Ishikawa (cell line): ENCODE results near the gene PMAIP1.

Source experiments
- FOXM1 ChIP-seq: IDR thresholded peaks from 2 replicates; pipeline ENCODE4 v1.6.1; 2012; ENCODE audit warnings: low read depth, borderline replicate concordance
- TF ChIP-seq, protein P1 (sequence below): IDR thresholded peaks from 2 replicates; pipeline ENCODE4 v1.6.1; 2012
- TF ChIP-seq, protein P2 (sequence below): IDR thresholded peaks from 2 replicates; pipeline ENCODE4 v1.6.1; 2012; ENCODE audit warnings: low read depth, mild to moderate bottlenecking
- TF ChIP-seq, protein P3 (sequence below): IDR thresholded peaks from 2 replicates; pipeline ENCODE4 v1.6.1; 2012

The PMAIP1 gene

DNA sequence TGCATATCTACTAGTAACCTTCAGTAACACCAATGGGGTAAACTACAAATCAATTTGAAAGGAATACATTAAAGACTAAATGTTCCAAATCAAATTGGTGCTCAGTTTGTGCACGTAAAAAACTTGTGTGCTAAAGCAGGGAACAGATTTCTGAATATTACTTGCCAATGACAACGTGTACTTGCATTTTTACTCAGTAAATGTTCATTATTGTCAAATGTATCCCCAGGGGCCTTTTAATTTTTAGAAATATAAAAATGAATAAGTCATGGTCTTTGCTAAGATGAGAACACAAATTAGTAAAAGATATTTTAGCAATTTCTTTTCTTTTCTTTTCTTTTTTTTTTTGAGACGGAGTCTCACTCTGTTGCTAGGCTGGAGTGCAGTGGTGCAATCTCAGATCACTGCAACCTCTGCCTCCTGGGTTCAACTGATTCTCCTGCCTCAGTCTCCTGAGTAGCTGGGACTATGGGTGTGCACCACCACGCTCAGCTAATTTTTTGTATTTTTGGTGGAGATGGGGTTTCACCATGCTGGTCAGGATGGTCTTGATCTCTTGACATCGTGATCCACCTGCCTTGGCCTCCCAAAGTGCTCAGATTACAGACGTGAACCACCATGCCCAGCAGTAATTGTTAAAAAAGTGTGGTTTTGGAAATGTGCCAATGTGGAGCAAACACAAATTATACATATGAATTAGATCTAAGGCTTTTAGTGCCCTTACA lies 52.6 kb downstream of the PMAIP1 start:
- TF ChIP-seq, protein P1, sequence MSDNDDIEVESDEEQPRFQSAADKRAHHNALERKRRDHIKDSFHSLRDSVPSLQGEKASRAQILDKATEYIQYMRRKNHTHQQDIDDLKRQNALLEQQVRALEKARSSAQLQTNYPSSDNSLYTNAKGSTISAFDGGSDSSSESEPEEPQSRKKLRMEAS: no peak
- TF ChIP-seq FOXM1: no peak
- TF ChIP-seq, protein P2, sequence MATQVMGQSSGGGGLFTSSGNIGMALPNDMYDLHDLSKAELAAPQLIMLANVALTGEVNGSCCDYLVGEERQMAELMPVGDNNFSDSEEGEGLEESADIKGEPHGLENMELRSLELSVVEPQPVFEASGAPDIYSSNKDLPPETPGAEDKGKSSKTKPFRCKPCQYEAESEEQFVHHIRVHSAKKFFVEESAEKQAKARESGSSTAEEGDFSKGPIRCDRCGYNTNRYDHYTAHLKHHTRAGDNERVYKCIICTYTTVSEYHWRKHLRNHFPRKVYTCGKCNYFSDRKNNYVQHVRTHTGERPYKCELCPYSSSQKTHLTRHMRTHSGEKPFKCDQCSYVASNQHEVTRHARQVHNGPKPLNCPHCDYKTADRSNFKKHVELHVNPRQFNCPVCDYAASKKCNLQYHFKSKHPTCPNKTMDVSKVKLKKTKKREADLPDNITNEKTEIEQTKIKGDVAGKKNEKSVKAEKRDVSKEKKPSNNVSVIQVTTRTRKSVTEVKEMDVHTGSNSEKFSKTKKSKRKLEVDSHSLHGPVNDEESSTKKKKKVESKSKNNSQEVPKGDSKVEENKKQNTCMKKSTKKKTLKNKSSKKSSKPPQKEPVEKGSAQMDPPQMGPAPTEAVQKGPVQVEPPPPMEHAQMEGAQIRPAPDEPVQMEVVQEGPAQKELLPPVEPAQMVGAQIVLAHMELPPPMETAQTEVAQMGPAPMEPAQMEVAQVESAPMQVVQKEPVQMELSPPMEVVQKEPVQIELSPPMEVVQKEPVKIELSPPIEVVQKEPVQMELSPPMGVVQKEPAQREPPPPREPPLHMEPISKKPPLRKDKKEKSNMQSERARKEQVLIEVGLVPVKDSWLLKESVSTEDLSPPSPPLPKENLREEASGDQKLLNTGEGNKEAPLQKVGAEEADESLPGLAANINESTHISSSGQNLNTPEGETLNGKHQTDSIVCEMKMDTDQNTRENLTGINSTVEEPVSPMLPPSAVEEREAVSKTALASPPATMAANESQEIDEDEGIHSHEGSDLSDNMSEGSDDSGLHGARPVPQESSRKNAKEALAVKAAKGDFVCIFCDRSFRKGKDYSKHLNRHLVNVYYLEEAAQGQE: no peak
- TF ChIP-seq, protein P3, sequence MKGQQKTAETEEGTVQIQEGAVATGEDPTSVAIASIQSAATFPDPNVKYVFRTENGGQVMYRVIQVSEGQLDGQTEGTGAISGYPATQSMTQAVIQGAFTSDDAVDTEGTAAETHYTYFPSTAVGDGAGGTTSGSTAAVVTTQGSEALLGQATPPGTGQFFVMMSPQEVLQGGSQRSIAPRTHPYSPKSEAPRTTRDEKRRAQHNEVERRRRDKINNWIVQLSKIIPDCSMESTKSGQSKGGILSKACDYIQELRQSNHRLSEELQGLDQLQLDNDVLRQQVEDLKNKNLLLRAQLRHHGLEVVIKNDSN: no peak
